HEK293T (cell line): ENCODE data around the gene TPO.

Experiments
- ARNT ChIP-seq: fragments of 450-650 bp; IDR thresholded peaks from 2 replicates; pipeline ENCODE4 v1.6.1; 2017; ENCODE audit warnings: mild to moderate bottlenecking
- BHLHE40 ChIP-seq: fragments of 450-650 bp; IDR thresholded peaks from 2 replicates; pipeline ENCODE4 v1.6.1; 2016; ENCODE audit warnings: mild to moderate bottlenecking, moderate library complexity, borderline replicate concordance
- ELF4 ChIP-seq: fragments of 450-650 bp; IDR thresholded peaks from 2 replicates; pipeline ENCODE4 v1.6.1; 2017; ENCODE audit warnings: antibody characterized with exemption
- FOXA1 ChIP-seq: fragments of 450-650 bp; IDR thresholded peaks from 2 replicates; pipeline ENCODE4 v1.6.1; 2016; ENCODE audit warnings: mild to moderate bottlenecking
- FOXK2 ChIP-seq: fragments of 450-650 bp; IDR thresholded peaks from 2 replicates; pipeline ENCODE4 v1.6.1; 2016; ENCODE audit warnings: mild to moderate bottlenecking
- LEF1 ChIP-seq: fragments of 450-650 bp; IDR thresholded peaks from 2 replicates; pipeline ENCODE4 v1.6.1; 2017; ENCODE audit warnings: mild to moderate bottlenecking, borderline replicate concordance
- SP1 ChIP-seq: fragments of 450-650 bp; IDR thresholded peaks from 2 replicates; pipeline ENCODE4 v1.6.1; 2017

GRCh38 chr2:1462994-1463393 lies 49.7 kb downstream of the TPO start:
- TF ChIP-seq BHLHE40 (no peak), FOXA1 (no peak), FOXK2 (no peak), LEF1 (no peak), ELF4 (no peak), ARNT (no peak), SP1 (no peak)
